ENCODE results near the gene PFKP. TPM values are rescaled to one million over a fixed set of nuclear protein-coding genes. Genes with fewer than 3 reads are reported as not detected.

The PFKP gene
- total RNA-seq, 1 experiment from 2014 or later = 140 TPM

GRCh38 chr10:3037182-3037581, 30.2 kb upstream of the PFKP start:
- Histone ChIP-seq H3K9ac (ENCODE audit: low read length) (no peak overlapping the region), H3K27ac (ENCODE audit: low read length) (no peak overlapping the region), H3K9me2 (replicated peaks; ENCODE audit: low read length) (no peaks in the 10 kb centered on the region), H3K27me3 (ENCODE audit: low read length) (no peaks in the 10 kb centered on the region), H2AFZ (ENCODE audit: low read length) (no peak overlapping the region), H3K79me2 (ENCODE audit: low read length) (no peaks in the 10 kb centered on the region), H3F3A (ENCODE audit: low read length, unreplicated experiment) (no peaks in the 10 kb centered on the region), H3K4me1 (ENCODE audit: insufficient read depth, low read length) (no peaks in the 10 kb centered on the region), H3K4me2 (ENCODE audit: low read length) (no peak overlapping the region), H3K9me3 (ENCODE audit: low read length) (no peaks in the 10 kb centered on the region), H4K20me1 (ENCODE audit: low read length) (no peaks in the 10 kb centered on the region), H3K36me3 (ENCODE audit: low read depth, low read length) (no peaks in the 10 kb centered on the region), H3K4me3 (ENCODE audit: low read length) (no peak overlapping the region)
- DNase-seq (no peak), ATAC-seq (no peak)
- TF ChIP-seq EZH2phosphoT487 (IDR thresholded peaks at IDR 0.05; ENCODE audit: borderline replicate concordance, low read length) (no peak), EZH2 (IDR thresholded peaks at IDR 0.05; ENCODE audit: low read length, unreplicated experiment) (no peak)
- TF ChIP-seq, protein P1, sequence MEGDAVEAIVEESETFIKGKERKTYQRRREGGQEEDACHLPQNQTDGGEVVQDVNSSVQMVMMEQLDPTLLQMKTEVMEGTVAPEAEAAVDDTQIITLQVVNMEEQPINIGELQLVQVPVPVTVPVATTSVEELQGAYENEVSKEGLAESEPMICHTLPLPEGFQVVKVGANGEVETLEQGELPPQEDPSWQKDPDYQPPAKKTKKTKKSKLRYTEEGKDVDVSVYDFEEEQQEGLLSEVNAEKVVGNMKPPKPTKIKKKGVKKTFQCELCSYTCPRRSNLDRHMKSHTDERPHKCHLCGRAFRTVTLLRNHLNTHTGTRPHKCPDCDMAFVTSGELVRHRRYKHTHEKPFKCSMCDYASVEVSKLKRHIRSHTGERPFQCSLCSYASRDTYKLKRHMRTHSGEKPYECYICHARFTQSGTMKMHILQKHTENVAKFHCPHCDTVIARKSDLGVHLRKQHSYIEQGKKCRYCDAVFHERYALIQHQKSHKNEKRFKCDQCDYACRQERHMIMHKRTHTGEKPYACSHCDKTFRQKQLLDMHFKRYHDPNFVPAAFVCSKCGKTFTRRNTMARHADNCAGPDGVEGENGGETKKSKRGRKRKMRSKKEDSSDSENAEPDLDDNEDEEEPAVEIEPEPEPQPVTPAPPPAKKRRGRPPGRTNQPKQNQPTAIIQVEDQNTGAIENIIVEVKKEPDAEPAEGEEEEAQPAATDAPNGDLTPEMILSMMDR (conservative IDR thresholded peaks at IDR 0.05; ENCODE audit: low read depth, low read length) = no peak
- ChIA-PET CTCF (no interaction called here), POLR2A (ENCODE audit: unreplicated experiment) (no interaction called here)
- intact Hi-C loops (cut with micrococcal nuclease) = no loop called here
- BruUV-seq (replicated peaks) = no TSS peak

DNA sequence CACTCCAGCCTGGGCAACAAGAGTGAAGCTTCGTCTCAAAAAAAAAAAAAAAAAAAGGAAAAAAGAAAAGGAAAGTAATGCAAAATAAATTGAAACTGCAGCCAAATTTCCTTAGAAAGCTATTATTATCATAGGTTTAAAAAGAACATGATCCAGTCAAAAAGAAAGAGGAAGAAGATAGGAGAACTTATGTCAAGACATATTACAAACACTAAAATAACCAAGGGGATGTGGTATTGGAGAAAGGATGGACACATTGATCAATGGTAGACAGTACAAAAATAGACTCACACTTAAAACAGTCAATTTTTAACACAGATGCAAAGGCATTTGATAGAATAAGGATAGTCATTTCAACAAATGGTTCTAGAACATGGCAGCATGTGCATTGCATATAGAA, 27.3 kb upstream of the PFKP start:
- Histone ChIP-seq H3K4me1 (ENCODE audit: insufficient read depth, low read length) (peaks cover 1% of the 10 kb centered on the region; the same call in 1 of the 2 replicates), H3K36me3 (ENCODE audit: low read depth, low read length) (no peaks in the 10 kb centered on the region), H3K9me3 (ENCODE audit: low read length) (no peaks in the 10 kb centered on the region), H3F3A (ENCODE audit: low read length, unreplicated experiment) (no peaks in the 10 kb centered on the region), H3K4me2 (ENCODE audit: low read length) (no peak overlapping the region), H3K27ac (ENCODE audit: low read length) (no peak overlapping the region), H3K27me3 (ENCODE audit: low read length) (no peaks in the 10 kb centered on the region), H2AFZ (ENCODE audit: low read length) (no peak overlapping the region), H3K9ac (ENCODE audit: low read length) (no peak overlapping the region), H3K4me3 (ENCODE audit: low read length) (no peak overlapping the region), H3K79me2 (ENCODE audit: low read length) (no peaks in the 10 kb centered on the region), H3K9me2 (replicated peaks; ENCODE audit: low read length) (no peaks in the 10 kb centered on the region), H4K20me1 (ENCODE audit: low read length) (no peaks in the 10 kb centered on the region)
- no TSS peak for BruUV-seq (replicated peaks)
- TF ChIP-seq EZH2phosphoT487 (IDR thresholded peaks at IDR 0.05; ENCODE audit: borderline replicate concordance, low read length) (no peak), EZH2 (IDR thresholded peaks at IDR 0.05; ENCODE audit: low read length, unreplicated experiment) (no peak)
- POLR2A ChIA-PET (ENCODE audit: unreplicated experiment) = no interaction called here
- DNase-seq (no peak), ATAC-seq (no peak)
- intact Hi-C loops (cut with micrococcal nuclease) = loop anchor here (5.0 kb wide), 2 partner anchors 63 to 1928 kb away; no protein-coding TSS in a partner anchor
- CTCF ChIA-PET = no interaction called here

- Histone ChIP-seq H3K79me2 (ENCODE audit: low read length) (no peaks in the 10 kb centered on the region), H3K4me2 (ENCODE audit: low read length) (no peak overlapping the region), H3K4me1 (ENCODE audit: insufficient read depth, low read length) (peaks cover 13% of the 10 kb centered on the region), H3K36me3 (ENCODE audit: low read depth, low read length) (no peaks in the 10 kb centered on the region), H3K27ac (ENCODE audit: low read length) (no peak overlapping the region), H3K9ac (ENCODE audit: low read length) (no peak overlapping the region), H3K9me3 (ENCODE audit: low read length) (no peaks in the 10 kb centered on the region), H3K4me3 (ENCODE audit: low read length) (no peak overlapping the region), H3K9me2 (replicated peaks; ENCODE audit: low read length) (no peaks in the 10 kb centered on the region), H3K27me3 (ENCODE audit: low read length) (no peaks in the 10 kb centered on the region), H2AFZ (ENCODE audit: low read length) (no peak overlapping the region), H3F3A (ENCODE audit: low read length, unreplicated experiment) (no peaks in the 10 kb centered on the region), H4K20me1 (ENCODE audit: low read length) (no peaks in the 10 kb centered on the region)
- intact Hi-C loops (cut with micrococcal nuclease) = loop anchor here (2.0 to 5.0 kb wide), 3 partner anchors 65 to 1930 kb away; no protein-coding TSS in a partner anchor
- POLR2A ChIA-PET (ENCODE audit: unreplicated experiment) = no interaction called here
- BruUV-seq (replicated peaks) = no TSS peak
- CTCF ChIA-PET = interaction anchor here (0.7 kb wide), 1 partner anchor 68 kb away, joined by 3 read pairs; no protein-coding TSS in a partner anchor
- TF ChIP-seq EZH2phosphoT487 (IDR thresholded peaks at IDR 0.05; ENCODE audit: borderline replicate concordance, low read length) (no peak), EZH2 (IDR thresholded peaks at IDR 0.05; ENCODE audit: low read length, unreplicated experiment) (no peak)
- TF ChIP-seq, protein P1 (conservative IDR thresholded peaks at IDR 0.05; ENCODE audit: low read depth, low read length) = no peak
- no peak for DNase-seq
- no peak for ATAC-seq
These were observed 24.8 kb upstream of the PFKP start for GRCh38 chr10:3042589-3042988.
